Stomach smooth muscle (tissue), 2 donors: ENCODE data around the gene CEP131.

Experiments used
- H3K27ac ChIP-seq: one replicate; pipeline ENCODE4 v1.7.0; 2013; ENCODE audit warnings: mild to moderate bottlenecking, low read length, inconsistent platforms
- H3K27me3 ChIP-seq, 2 donors: one replicate each; pipeline ENCODE4 v1.7.0; 2013; ENCODE audit warnings: low read length in 2 of 2; ENCODE audit not compliant: insufficient read depth in 2 of 2, control insufficient read depth in 1 of 2
- H3K36me3 ChIP-seq, 2 donors: one replicate each; pipeline ENCODE4 v1.7.0; 2013; ENCODE audit warnings: low read length in 2 of 2; ENCODE audit not compliant: control insufficient read depth in 2 of 2, insufficient read depth in 2 of 2
- H3K4me1 ChIP-seq: one replicate; pipeline ENCODE4 v1.7.0; 2013; ENCODE audit warnings: low read length; ENCODE audit not compliant: control insufficient read depth, insufficient read depth
- H3K4me3 ChIP-seq, 2 donors: one replicate each; pipeline ENCODE4 v1.7.0; 2013; ENCODE audit warnings: low read length in 2 of 2
- H3K9ac ChIP-seq, 2 donors: one replicate each; pipeline ENCODE4 v1.7.0; 2013; ENCODE audit warnings: low read length in 2 of 2, mild to moderate bottlenecking in 1 of 2
- H3K9me3 ChIP-seq, 2 donors: one replicate each; pipeline ENCODE4 v1.7.0; 2013; ENCODE audit warnings: low read length in 2 of 2; ENCODE audit not compliant: control insufficient read depth in 2 of 2
- donor health status: healthy.
- donor health status: Pancreatic carcinoma.

The CEP131 gene

GRCh38 chr17:81237591-81238489 is 15.1 kb upstream of the CEP131 start:
- H3K4me3 ChIP-seq, result peak overlapping the region; percentile 82 to 92
- H3K4me1 ChIP-seq, result peaks cover 43% of the 10 kb centered on the region
- no peak overlapping the region for H3K27ac ChIP-seq
- no peaks in the 10 kb centered on the region for H3K36me3 ChIP-seq
- H3K27me3 ChIP-seq, result no peaks in the 10 kb centered on the region
- H3K9me3 ChIP-seq, result no peaks in the 10 kb centered on the region
- peak overlapping the region; percentile 72 to 73 for H3K9ac ChIP-seq

- no peaks in the 10 kb centered on the region for H3K9me3 ChIP-seq
- no peak overlapping the region for H3K27ac ChIP-seq
- H3K4me1 ChIP-seq, result peaks cover 42% of the 10 kb centered on the region
- no peak overlapping the region for H3K9ac ChIP-seq
- no peak overlapping the region for H3K4me3 ChIP-seq
- H3K36me3 ChIP-seq, result no peaks in the 10 kb centered on the region
- H3K27me3 ChIP-seq, result no peaks in the 10 kb centered on the region
These were observed 14.0 kb upstream of the CEP131 start for GRCh38 chr17:81236784-81237183.

DNA sequence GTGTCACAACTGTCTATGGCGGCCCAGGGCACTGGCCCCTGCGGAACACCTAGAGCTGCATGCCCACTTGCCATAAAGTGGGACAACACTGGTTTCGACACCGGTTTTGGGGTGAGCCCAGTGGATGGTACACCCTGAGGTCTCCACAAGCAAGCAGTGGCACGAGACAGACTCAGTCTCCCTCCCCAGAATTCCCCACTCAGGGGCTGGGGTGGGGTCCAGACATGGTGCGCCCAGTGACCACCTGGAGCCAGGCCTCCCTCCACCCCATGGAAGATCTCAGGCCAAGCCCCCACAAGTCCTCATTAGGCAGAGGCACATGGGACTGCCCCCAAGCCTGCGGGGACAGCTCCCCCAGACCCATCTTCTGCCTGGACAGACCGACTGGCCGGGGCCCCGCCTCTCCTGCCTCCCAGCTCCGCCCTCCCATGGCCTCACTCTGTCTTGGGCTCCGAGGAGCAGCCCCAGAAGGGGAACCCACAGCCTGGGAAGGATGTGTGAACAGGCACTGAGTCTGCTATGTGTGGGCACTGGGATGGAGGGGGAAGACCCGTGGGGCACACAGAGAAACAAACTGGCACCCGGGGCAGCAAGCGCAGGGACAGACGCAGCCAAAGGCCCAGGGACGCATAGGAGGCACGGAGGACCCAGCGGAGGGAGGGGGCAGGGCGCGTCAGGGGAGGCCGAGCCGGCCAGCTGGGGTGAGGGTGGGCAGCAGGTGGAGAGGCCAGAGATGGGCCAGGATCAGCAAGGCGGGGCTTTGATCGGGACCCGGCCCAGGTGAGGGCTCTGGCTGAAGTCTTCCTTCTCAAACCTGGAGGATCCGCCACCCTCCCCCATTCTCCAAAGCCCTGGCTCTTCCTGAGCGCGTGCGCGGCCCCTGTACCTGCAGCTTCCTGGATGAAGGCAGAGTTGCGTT is 13.3 kb upstream of the CEP131 start:
- no peak overlapping the region for H3K27ac ChIP-seq
- H3K4me1 ChIP-seq, result peaks cover 41% of the 10 kb centered on the region
- peaks cover 2 to 3% of the 10 kb centered on the region in 2 donors for H3K36me3 ChIP-seq
- H3K9me3 ChIP-seq, result no peaks in the 10 kb centered on the region
- H3K9ac ChIP-seq, result no peak overlapping the region
- H3K27me3 ChIP-seq, result no peaks in the 10 kb centered on the region
- no peak overlapping the region for H3K4me3 ChIP-seq

DNA sequence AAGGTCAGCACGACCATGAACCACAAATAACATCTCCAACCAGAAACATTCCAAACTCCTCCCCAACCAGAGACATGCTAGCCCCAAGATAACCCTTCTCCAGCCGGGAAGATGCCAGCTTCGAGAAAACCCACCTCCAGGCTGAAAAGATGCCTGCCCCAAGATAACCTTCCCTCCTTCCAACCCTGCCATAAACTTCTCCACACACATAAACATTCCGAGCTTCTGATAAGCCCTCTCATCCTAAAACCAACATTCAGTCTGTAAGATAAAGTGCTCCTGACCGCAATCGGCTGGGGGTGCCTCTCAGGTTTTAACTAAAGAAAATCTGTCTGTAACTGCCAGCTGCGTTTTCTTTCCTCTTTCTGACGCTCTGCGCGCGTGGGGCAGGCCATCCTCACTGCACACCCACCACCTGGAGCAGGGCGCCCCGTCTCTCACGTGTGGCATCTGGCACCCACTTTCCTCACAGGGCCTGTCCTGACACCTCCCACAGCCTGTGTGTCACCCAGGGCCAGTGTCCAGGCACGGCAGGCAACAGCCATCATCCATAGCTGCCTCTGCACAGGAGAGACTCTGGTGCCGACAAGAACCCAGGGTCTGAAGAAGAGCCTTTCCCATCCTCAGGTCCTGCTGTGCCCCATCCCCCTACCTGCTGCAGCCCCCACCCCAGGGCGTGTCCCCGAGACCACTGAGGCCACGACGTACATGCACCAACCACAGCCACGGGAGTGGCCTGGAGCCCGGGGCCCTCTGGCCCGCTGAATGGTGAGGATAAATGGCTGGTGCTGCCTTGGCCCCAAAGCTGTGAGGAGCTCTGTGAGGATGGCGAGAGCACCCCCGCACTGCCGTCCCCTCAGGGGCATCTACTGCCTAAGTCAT is 12.4 kb upstream of the CEP131 start:
- Histone ChIP-seq H3K36me3 (peaks cover 4 to 8% of the 10 kb centered on the region in 2 donors), H3K27me3 (no peaks in the 10 kb centered on the region), H3K4me1 (peaks cover 34% of the 10 kb centered on the region), H3K27ac (no peak overlapping the region), H3K9ac (no peak overlapping the region), H3K9me3 (no peaks in the 10 kb centered on the region), H3K4me3 (no peak overlapping the region)

DNA sequence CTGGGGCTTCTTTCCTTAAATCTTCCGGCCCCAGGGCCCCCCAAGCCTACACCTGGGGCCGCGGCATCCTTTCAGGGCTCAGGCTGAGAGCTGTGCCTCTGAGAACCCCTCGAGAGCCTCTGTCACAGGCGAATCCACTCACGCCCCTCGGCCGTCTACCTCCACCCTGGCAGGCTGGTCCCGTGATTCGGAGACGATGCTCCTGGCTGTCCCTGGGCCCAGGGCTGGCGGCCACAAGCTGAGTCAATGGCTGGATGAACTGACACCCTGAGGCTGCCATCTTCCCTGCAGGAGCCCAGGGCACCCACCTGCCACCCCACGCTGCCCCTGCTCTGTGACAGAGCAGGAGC is 11.7 kb upstream of the CEP131 start:
- Histone ChIP-seq H3K27ac (no peak overlapping the region), H3K36me3 (peaks cover 4 to 13% of the 10 kb centered on the region in 2 donors), H3K4me3 (no peak overlapping the region), H3K9me3 (no peaks in the 10 kb centered on the region), H3K27me3 (no peaks in the 10 kb centered on the region), H3K9ac (no peak overlapping the region), H3K4me1 (peaks cover 27% of the 10 kb centered on the region)

- H3K9me3 ChIP-seq, result no peaks in the 10 kb centered on the region
- H3K4me1 ChIP-seq, result peaks cover 26% of the 10 kb centered on the region
- H3K4me3 ChIP-seq, result no peak overlapping the region
- H3K27ac ChIP-seq, result no peak overlapping the region
- H3K27me3 ChIP-seq, result no peaks in the 10 kb centered on the region
- no peak overlapping the region for H3K9ac ChIP-seq
- H3K36me3 ChIP-seq, result peaks cover 4 to 13% of the 10 kb centered on the region in 2 donors
These were observed 11.2 kb upstream of the CEP131 start for GRCh38 chr17:81233811-81234505.

GRCh38 chr17:81233316-81233715 is 10.6 kb upstream of the CEP131 start:
- Histone ChIP-seq H3K27me3 (no peaks in the 10 kb centered on the region), H3K4me3 (no peak overlapping the region), H3K4me1 (peaks cover 24% of the 10 kb centered on the region), H3K9me3 (no peaks in the 10 kb centered on the region), H3K36me3 (peaks cover 4 to 15% of the 10 kb centered on the region in 2 donors), H3K27ac (no peak overlapping the region), H3K9ac (no peak overlapping the region)

DNA sequence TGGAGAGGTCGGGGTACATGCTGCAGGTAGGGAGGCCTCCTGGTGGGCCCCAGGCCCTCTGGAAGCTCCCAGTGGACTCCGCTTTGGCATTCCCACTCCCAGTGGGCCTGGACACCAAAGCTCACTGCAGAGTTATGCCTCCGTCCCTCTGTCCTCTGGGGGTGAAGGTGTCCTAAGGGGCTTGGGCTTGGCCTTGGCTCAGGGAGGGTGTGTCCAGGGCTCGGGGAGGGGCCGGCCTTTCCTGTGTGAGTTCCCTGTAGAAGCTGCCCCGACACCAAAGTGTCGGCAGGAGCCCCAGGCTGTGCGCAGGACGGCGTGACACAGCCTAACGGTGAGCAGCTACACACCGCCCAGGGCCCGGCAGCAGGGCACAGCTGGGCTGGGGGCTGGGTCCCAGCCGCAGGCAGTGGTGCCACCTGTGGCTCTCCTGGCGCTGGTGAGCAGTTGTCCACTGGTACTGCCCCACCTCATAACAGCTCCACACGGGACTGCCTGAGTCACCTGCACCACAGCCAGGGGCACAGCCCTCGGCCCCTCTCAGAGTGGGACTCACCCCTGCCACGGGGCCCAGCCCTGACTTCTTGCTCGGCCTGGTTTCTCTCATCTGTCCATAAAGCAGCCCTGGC is 10.0 kb upstream of the CEP131 start:
- Histone ChIP-seq H3K36me3 (peaks cover 4 to 17% of the 10 kb centered on the region in 2 donors), H3K4me3 (no peak overlapping the region), H3K9ac (no peak overlapping the region), H3K4me1 (peaks cover 18% of the 10 kb centered on the region), H3K9me3 (no peaks in the 10 kb centered on the region), H3K27me3 (no peaks in the 10 kb centered on the region), H3K27ac (no peak overlapping the region)

GRCh38 chr17:81231766-81232581 is 9.2 kb upstream of the CEP131 start:
- H3K9me3 ChIP-seq, result no peaks in the 10 kb centered on the region
- no peaks in the 10 kb centered on the region for H3K27me3 ChIP-seq
- peaks cover 10% of the 10 kb centered on the region for H3K4me1 ChIP-seq
- no peak overlapping the region for H3K27ac ChIP-seq
- H3K9ac ChIP-seq, result no peak overlapping the region
- peaks cover 4 to 17% of the 10 kb centered on the region in 2 donors for H3K36me3 ChIP-seq
- no peak overlapping the region for H3K4me3 ChIP-seq
